ENCODE data around the gene RPL18A.

RPL18A gene

GRCh38 chr19:17889609-17890214 lies 30.0 kb downstream of the RPL18A start:
- no peak overlapping the region for H3K4me3 ChIP-seq (ENCODE audit: control insufficient read depth, low read depth, low read length)
- TF ChIP-seq CTCF (conservative IDR thresholded peaks at IDR 0.05; ENCODE audit: control insufficient read depth, insufficient read depth, low read depth, low read length): no peak
- peak; percentile 28 for DNase-seq (ENCODE audit: low read depth)

GRCh38 chr19:17893766-17894165 lies 34.1 kb downstream of the RPL18A start:
- DNase-seq (ENCODE audit: low read depth): no peak
- H3K4me3 ChIP-seq (ENCODE audit: control insufficient read depth, low read depth, low read length): no peak overlapping the region
- no peak for TF ChIP-seq CTCF (conservative IDR thresholded peaks at IDR 0.05; ENCODE audit: control insufficient read depth, insufficient read depth, low read depth, low read length)

- TF ChIP-seq CTCF (conservative IDR thresholded peaks at IDR 0.05; ENCODE audit: control insufficient read depth, insufficient read depth, low read depth, low read length): no peak
- no peak overlapping the region for H3K4me3 ChIP-seq (ENCODE audit: control insufficient read depth, low read depth, low read length)
- DNase-seq (ENCODE audit: low read depth): peak; percentile 72
Measured at GRCh38 chr19:17902701-17903100, 43.0 kb downstream of the RPL18A start.

GRCh38 chr19:17908244-17908643 lies 48.5 kb downstream of the RPL18A start:
- TF ChIP-seq CTCF (conservative IDR thresholded peaks at IDR 0.05; ENCODE audit: control insufficient read depth, insufficient read depth, low read depth, low read length): no peak
- no peak for DNase-seq (ENCODE audit: low read depth)
- H3K4me3 ChIP-seq (ENCODE audit: control insufficient read depth, low read depth, low read length): no peak overlapping the region

- H3K4me3 ChIP-seq (ENCODE audit: control insufficient read depth, low read depth, low read length): no peak overlapping the region
- DNase-seq (ENCODE audit: low read depth): no peak
- TF ChIP-seq CTCF (conservative IDR thresholded peaks at IDR 0.05; ENCODE audit: control insufficient read depth, insufficient read depth, low read depth, low read length): no peak
Measured at GRCh38 chr19:17909003-17909732, 49.5 kb downstream of the RPL18A start.

GRCh38 chr19:17910791-17911360 lies 51.2 kb downstream of the RPL18A start:
- no peak for DNase-seq (ENCODE audit: low read depth)
- H3K4me3 ChIP-seq (ENCODE audit: control insufficient read depth, low read depth, low read length): no peak overlapping the region
- TF ChIP-seq CTCF (conservative IDR thresholded peaks at IDR 0.05; ENCODE audit: control insufficient read depth, insufficient read depth, low read depth, low read length): no peak
